NCI-H526 (cell line): ENCODE data around the gene RASSF1.

Experiments used
- DNase-seq, 2 experiments: peaks; one replicate each; lab custom pipeline; 2025; lab: John Stamatoyannopoulos, UW

RASSF1 gene

DNA sequence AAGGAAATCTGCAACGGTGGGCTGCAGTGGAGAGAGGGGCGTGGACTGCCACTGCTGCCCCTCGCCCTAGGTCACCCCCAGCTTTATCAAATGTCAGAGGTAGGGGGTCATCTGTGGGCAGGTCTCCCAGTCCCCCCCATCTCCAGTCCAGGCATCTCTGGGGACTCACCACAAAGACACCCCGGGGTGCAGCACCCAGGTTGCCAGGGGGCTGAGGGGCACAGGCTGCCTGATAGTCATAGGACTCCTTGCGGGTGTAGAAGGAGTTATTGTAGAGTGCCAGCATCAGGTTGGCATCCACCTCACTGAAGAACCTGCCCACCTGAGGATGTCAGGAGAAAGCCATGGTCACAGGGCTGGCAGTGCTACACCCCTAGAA is 25.2 kb upstream of the RASSF1 start:
- no peak for DNase-seq

GRCh38 chr3:50365080-50365841 is 24.6 kb upstream of the RASSF1 start:
- peak; percentile 39 to 84 for DNase-seq

- no peak for DNase-seq
These were observed 24.0 kb upstream of the RASSF1 start for GRCh38 chr3:50364573-50365079.

DNA sequence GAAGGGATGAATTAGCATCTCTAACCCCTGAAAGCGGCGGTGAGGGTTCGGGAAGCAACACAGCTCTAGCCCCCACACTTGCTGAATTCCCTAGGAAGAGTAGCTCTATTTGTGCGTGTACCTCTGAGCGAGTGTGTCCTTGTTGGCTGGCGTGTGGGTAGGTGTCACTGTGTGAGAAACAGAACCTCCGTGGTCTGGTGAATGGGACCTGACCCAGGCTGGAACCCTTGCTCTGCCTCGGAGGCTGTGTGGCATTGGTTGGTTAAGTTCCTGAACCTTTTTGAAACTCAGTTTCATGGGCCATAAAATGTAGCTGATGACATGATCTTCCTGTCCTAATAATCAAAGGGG is 19.1 kb upstream of the RASSF1 start:
- DNase-seq, result no peak

- DNase-seq, result peak; percentile 94 to 98
These were observed 18.5 kb upstream of the RASSF1 start, which contains the start of gene TMEM115 for GRCh38 chr3:50358911-50359759. Gene TMEM115 (minus strand): TSS chr3:50359521. CDS start chr3:50359063, 458 bp downstream.

- DNase-seq, result peak in 1 of 2 experiments; percentile 40
These were observed 17.8 kb upstream of the RASSF1 start for GRCh38 chr3:50358355-50358910.

DNA sequence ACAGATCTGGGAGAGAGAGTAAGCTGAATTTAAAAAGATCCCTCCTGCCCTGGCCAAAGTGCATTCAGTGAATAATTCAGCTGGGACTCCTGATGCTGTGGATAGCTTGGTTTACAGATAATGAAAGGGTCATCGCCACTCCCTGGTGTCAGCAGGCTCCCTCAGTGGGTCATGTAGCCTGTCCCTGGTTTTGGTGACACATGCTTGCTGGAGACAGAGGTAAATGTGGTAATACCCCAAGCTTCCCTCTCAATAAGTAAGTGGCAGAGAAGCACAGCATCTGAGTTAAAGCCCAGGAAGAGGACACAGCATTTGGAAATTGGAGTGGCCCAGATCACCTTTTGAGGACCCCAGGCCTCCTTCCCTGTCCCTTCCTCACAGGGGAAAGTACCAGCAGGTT is 16.8 kb upstream of the RASSF1 start:
- no peak for DNase-seq

- DNase-seq, result peak in 1 of 2 experiments; percentile 39
These were observed 15.9 kb upstream of the RASSF1 start for GRCh38 chr3:50356553-50356952.

GRCh38 chr3:50355829-50356552 is 15.4 kb upstream of the RASSF1 start:
- DNase-seq, result no peak

GRCh38 chr3:50354850-50355249 is 14.2 kb upstream of the RASSF1 start:
- DNase-seq, result no peak

- no peak for DNase-seq
These were observed 13.6 kb upstream of the RASSF1 start for GRCh38 chr3:50354186-50354764.

GRCh38 chr3:50353245-50354004 is 12.8 kb upstream of the RASSF1 start:
- DNase-seq, result no peak

GRCh38 chr3:50352781-50353180 is 12.1 kb upstream of the RASSF1 start:
- DNase-seq, result peak; percentile 6 to 33

- DNase-seq, result no peak
These were observed 10.7 kb upstream of the RASSF1 start for GRCh38 chr3:50351323-50351697.

DNA sequence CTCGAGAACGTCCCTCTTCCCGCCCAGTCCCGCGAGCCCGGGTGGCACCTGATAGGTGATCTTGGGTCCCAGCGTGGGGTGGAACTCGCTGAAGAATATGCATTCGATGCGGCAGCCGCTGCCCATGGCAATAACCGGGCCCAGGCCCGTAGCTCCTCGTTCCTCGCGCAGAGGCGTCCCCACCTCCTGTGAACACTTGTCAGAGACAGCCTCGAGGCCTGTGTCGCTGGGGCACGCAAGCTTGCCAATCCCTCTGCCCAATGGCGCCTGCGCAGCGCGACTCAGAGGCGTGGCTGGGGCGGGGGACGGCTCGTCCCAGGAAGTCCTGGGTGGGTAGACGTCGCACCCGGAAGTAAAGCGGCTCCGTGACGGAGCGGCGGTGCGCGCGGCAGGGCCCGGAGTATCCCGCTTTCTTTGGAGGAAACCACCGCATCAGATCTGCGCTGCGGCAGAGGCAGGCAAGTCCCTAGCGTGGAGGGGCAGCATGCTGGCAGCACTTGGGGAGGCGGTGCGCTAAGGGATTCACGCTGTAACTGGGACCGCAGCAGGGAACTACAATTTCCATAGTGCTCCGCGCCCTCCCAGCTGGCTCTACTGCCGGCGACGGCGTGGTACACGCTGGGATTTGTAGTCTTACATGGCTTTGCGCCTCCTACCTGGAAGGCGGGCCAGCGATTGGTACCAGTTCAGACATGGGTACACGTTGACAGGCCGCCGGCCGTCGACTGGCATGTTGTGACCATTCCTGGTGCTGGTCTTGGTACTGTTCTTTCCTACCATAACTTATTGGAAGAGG is 10.1 kb upstream of the RASSF1 start, which contains the start of the genes CYB561D2 and NPRL2:
TSS of gene CYB561D2 (plus strand) at position 336 of the 796 bp plus-strand sequence. CDS start 572 bp downstream, outside the sequence.
TSS of gene NPRL2 (minus strand) at position 249 of the 796 bp plus-strand sequence. CDS start at position 126, 123 bp downstream.
- peak; percentile 88 to 95 for DNase-seq

DNA sequence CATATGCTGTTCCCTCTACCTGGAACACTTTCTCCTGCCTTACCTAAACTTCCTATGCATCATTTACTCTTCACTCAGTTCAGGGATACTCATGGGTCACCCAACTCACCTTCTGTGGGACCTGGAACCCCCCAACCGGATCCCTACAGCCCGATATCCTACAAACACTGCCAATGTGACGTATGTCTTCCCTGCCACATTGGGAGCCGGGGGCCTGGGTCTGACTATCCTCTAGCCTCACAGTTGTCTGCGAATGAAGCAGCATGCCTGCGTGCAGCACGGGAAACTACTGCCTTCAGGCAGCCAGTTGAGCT is 9.5 kb upstream of the RASSF1 start:
- no peak for DNase-seq

GRCh38 chr3:50347187-50347813 is 6.7 kb upstream of the RASSF1 start:
- DNase-seq, result peak; percentile 58 to 81

- peak; percentile 9 to 79 for DNase-seq
These were observed 5.1 kb upstream of the RASSF1 start, which contains the start of gene ZMYND10 for GRCh38 chr3:50345586-50346234. Gene ZMYND10 (minus strand): TSS chr3:50345732. CDS start chr3:50345579, 153 bp downstream.

DNA sequence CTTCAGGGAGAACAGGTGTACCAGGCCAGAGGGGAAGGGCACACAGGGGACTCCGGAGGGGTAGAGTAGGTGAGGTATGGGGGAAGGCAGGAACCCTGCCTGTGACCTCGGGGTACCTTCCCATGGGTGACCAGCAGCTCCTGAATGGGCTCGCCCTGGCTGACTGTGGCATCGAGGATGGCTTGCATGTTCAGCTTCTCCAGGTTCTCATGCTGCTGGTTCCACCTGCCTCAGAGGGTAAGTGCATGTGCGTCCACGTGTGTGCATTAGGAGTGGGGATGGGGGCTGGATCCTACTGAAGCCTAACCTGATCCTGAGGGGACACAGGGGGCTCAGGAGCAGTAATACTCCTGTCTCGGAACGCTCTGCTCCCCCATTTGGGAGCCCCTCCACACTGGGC is 4.4 kb upstream of the RASSF1 start:
- no peak for DNase-seq
